ENCODE measurements around the gene ARMC8. TPM values are rescaled to one million over a fixed set of nuclear protein-coding genes. Genes with fewer than 3 reads are reported as not detected.

The ARMC8 gene
- total and polyA plus RNA-seq, 4 donors: 8.4 to 53.6 (median 22.8) TPM

GRCh38 chr3:138317687-138318086, 130.6 kb downstream of the ARMC8 start:
- no peak overlapping the region for H3K4me3 ChIP-seq (ENCODE audit: low read depth in 1 of 3, low read length in 3 of 3)
- no peaks in the 10 kb centered on the region for H3K4me1 ChIP-seq (ENCODE audit: control insufficient read depth in 4 of 4, insufficient read depth in 4 of 4, low read length in 3 of 4)
- H3K9ac ChIP-seq (ENCODE audit: low read depth in 1 of 2, low read length in 2 of 2): no peak overlapping the region
- no peak overlapping the region for H3K27ac ChIP-seq (ENCODE audit: low read depth in 1 of 2, low read length in 2 of 2)
- no peaks in the 10 kb centered on the region for H3K27me3 ChIP-seq (ENCODE audit: control insufficient read depth in 4 of 4, insufficient read depth in 4 of 4, low read length in 3 of 4)
- WGBS: 93% methylated on average over 1 of the region's 1 CpG
- no peak for DNase-seq (ENCODE audit: low spot score)
- no peaks in the 10 kb centered on the region for H3K36me3 ChIP-seq (ENCODE audit: control insufficient read depth in 4 of 4, insufficient read depth in 3 of 4, low read depth in 1 of 4, low read length in 3 of 4)
- no peak for TF ChIP-seq REST (IDR thresholded peaks at IDR 0.05)
- TF ChIP-seq ZBTB33 (IDR thresholded peaks at IDR 0.05): no peak
- no peak for TF ChIP-seq FOXA1 (IDR thresholded peaks at IDR 0.05)
- no peak for TF ChIP-seq JUND (IDR thresholded peaks at IDR 0.05)
- TF ChIP-seq HNF4A (conservative IDR thresholded peaks at IDR 0.05): no peak
- TF ChIP-seq RXRA (IDR thresholded peaks at IDR 0.05): no peak
- TF ChIP-seq NR2F2 (IDR thresholded peaks at IDR 0.05): no peak
- no peak for TF ChIP-seq GABPA (IDR thresholded peaks at IDR 0.05 in 1 of 2, conservative IDR thresholded peaks at IDR 0.05 in 1 of 2)
- no peak for TF ChIP-seq ATF3 (IDR thresholded peaks at IDR 0.05)
- TF ChIP-seq CTCF (IDR thresholded peaks at IDR 0.05; ENCODE audit: low read depth, low read length, missing input control): no peak
- TF ChIP-seq RAD21 (IDR thresholded peaks at IDR 0.05): no peak
- no peak for TF ChIP-seq FOXA2 (IDR thresholded peaks at IDR 0.05)
- TF ChIP-seq HNF4G (IDR thresholded peaks at IDR 0.05): no peak
- TF ChIP-seq MAX (IDR thresholded peaks at IDR 0.05): no peak
- no peaks in the 10 kb centered on the region for H3K9me3 ChIP-seq (ENCODE audit: control insufficient read depth in 4 of 4, low read length in 3 of 4)

GRCh38 chr3:138323971-138324370, 136.9 kb downstream of the ARMC8 start:
- H3K4me1 ChIP-seq (ENCODE audit: control insufficient read depth in 4 of 4, insufficient read depth in 4 of 4, low read length in 3 of 4): peaks cover 0 to 6% (median 2%) of the 10 kb centered on the region in 4 donors
- no peak for DNase-seq (ENCODE audit: low spot score)
- H3K36me3 ChIP-seq (ENCODE audit: control insufficient read depth in 4 of 4, insufficient read depth in 3 of 4, low read depth in 1 of 4, low read length in 3 of 4): no peaks in the 10 kb centered on the region
- 89% methylated on average over 4 of the region's 4 CpGs for WGBS
- H3K4me3 ChIP-seq (ENCODE audit: low read depth in 1 of 3, low read length in 3 of 3): no peak overlapping the region
- H3K27ac ChIP-seq (ENCODE audit: low read depth in 1 of 2, low read length in 2 of 2): no peak overlapping the region
- no peaks in the 10 kb centered on the region for H3K27me3 ChIP-seq (ENCODE audit: control insufficient read depth in 4 of 4, insufficient read depth in 4 of 4, low read length in 3 of 4)
- TF ChIP-seq NR2F2 (IDR thresholded peaks at IDR 0.05): no peak
- no peak for TF ChIP-seq SP1 (IDR thresholded peaks at IDR 0.05)
- no peak for TF ChIP-seq FOXA1 (IDR thresholded peaks at IDR 0.05)
- TF ChIP-seq HNF4G (IDR thresholded peaks at IDR 0.05): no peak
- TF ChIP-seq CTCF (IDR thresholded peaks at IDR 0.05; ENCODE audit: low read depth, low read length, missing input control): no peak
- no peak for TF ChIP-seq GABPA (IDR thresholded peaks at IDR 0.05 in 1 of 2, conservative IDR thresholded peaks at IDR 0.05 in 1 of 2)
- no peaks in the 10 kb centered on the region for H3K9me3 ChIP-seq (ENCODE audit: control insufficient read depth in 4 of 4, low read length in 3 of 4)
- H3K9ac ChIP-seq (ENCODE audit: low read depth in 1 of 2, low read length in 2 of 2): no peak overlapping the region

Measured in liver (tissue), 9 donors.